Measurements from ENCODE around the gene GLRX3.
A peak's percentile ranks its signal among the peaks of the same experiment; 100 is the strongest.
"Not testable (repeated sequence)": the region's sequence is repeated elsewhere in the genome, so short reads cannot be mapped to it uniquely, and the experiment has no call there.

GLRX3 gene

GRCh38 chr10:130136226-130137089, at the start of gene GLRX3:
GLRX3 (plus strand) TSS chr10:130136391; CDS start chr10:130136421, 30 bp downstream.
- DNase-seq (ENCODE audit: low read depth, low spot score) = peak; percentile 73

GRCh38 chr10:130090565-130090964, 45.6 kb upstream of the GLRX3 start:
- not testable (repeated sequence) for DNase-seq (ENCODE audit: low read depth, low spot score)

DNA sequence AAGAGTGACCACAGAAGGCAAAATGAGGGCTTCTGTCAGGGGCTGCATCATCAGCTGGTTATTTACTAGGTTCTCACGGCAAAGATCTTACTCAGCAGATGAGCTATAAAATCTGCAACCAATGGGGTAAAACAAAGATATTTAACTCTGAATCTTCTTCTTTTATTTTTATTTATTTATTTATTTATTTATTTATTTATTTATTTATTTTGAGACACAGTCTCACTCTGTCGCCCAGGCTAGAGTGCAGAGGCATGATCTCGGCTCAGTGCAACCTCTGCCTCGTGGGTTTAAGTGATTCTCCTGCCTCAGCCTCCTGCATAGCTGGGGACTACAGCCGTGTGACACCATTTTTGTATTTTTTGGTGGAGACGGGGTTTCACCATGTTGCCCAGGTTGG, 36.8 kb upstream of the GLRX3 start:
- DNase-seq (ENCODE audit: low read depth, low spot score) = no peak

DNA sequence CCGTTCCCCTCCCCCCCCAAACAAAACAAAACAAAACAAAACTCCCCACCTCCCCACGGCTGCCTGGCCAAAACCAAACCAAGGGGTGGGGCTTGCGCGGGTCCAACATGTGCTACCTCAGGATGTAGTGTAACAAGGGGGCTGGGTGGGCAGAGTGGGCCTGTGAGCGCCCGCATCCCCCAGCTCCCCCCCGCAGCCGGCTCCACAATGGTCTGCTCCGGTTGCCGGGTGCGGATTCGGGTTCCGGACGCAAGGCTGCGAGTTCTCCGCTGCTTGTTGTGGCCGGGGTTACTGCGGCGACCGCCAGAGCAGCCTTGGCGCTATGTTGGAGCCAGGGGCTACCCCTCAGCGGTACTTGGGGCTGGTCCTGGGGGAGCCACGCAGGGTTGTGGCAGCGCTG, 30.5 kb upstream of the GLRX3 start:
- no peak for DNase-seq (ENCODE audit: low read depth, low spot score)

- DNase-seq (ENCODE audit: low read depth, low spot score) = not testable (repeated sequence)
Observed at GRCh38 chr10:130108146-130108545, 28.0 kb upstream of the GLRX3 start.

GRCh38 chr10:130108934-130109604, 27.1 kb upstream of the GLRX3 start:
- no peak for DNase-seq (ENCODE audit: low read depth, low spot score)

- DNase-seq (ENCODE audit: low read depth, low spot score) = peak; percentile 47
Observed at GRCh38 chr10:130109796-130110245, 26.4 kb upstream of the GLRX3 start.

DNA sequence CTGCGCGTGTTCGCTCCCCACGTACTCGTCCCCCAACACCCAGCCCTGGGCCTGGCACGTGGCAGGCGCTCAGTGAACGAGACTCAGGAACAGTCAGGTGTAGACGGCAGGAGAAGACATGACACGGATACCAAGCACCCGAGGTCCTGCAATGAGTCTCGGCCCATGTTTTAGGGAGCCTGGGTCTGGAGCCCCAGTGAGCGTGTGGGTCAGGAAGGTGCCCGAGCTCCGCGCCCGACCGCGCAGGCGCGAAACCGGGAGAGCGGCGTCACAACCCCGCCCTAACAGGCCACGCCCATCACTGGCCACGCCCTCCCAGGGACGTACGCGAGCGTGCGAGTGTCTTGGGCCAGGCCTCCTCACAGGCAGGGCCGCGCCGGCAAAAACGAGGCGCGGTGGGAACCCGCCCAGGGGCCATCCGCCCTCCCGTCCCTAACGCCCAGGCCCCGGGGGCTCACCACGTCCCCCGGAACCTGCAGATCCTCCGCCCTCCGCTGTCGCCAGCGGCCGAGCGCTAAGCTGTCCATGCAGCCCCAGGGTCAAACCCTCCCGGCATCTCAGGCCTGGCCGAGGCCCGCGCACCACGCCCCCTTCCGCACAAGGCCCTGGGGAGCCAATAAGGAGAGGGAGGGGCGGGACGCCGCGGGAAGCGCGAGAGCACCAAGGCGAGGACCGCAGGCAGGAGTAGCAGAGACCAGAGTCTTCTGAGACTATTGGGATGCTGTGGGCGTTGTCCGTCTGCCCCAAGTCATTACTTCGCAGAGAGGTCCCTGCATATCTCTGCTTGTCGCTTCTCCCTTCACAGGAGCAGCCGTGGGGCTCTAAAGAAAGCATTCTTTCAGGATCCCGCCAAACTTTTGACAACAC, 25.7 kb upstream of the GLRX3 start, which contains the start of gene C10orf143:
Gene C10orf143, minus strand, starts transcription at position 585 of the 867 bp plus-strand sequence. Its CDS starts 58 bp downstream, at position 527.
- DNase-seq (ENCODE audit: low read depth, low spot score) = peak; percentile 97

DNA sequence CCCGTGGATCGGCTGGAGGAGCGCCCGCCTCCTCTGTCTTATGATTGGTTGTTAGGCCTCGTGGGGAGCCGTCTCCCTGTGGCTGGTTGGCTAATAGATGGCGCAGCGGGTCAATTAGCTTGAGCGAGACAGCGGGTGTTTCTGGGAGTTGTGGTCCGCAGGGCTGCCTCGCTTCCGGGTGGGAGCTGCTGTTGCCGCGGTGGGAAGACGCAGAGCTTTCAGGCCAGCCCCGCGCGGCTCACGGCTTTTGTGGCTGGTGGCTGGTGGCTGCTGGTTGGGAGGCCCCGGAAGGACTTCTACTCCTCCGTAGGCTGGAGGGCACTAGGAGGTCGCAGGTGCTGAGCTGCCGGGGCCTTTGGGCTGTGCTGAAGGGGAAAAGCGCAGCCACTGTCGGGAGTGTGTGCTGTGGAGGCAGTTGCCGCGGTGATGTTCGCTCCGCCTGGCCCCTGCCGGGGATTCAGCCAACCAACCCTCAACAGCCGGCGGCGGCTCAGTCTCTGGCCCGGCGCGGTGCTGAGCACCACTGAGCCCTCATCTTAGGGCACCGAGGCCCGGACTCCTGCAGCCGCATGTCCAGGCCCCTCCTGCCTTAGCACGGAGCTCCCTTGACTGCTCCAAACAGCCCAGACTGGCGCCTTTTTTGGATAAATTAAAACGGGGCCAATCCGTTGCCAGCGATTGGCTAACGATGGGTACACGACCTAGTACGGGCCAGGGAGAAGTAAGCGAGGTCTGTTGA, 24.9 kb upstream of the GLRX3 start:
- DNase-seq (ENCODE audit: low read depth, low spot score) = peak; percentile 95

GRCh38 chr10:130111852-130112180, 24.4 kb upstream of the GLRX3 start:
- DNase-seq (ENCODE audit: low read depth, low spot score) = no peak

DNA sequence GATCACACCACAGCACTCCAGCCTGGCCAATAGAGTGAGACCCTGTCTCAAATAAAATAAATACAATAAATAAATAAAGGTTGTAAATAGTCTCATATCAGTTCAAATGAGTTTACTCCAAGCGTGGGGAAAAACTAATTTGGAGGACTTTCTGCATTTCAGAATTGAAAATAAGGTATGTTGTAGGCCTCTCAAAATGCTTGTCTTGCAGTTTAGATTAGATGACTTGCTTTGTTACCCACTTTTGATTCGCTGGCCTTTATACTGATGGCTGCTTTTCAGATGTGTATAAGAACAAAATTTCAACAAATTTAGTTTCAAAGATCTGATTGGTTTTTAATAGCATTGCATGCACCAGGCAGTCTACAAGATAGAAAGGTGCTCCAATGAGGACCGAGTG, 23.4 kb upstream of the GLRX3 start:
- no peak for DNase-seq (ENCODE audit: low read depth, low spot score)

GRCh38 chr10:130116942-130117341, 19.2 kb upstream of the GLRX3 start:
- DNase-seq (ENCODE audit: low read depth, low spot score) = not testable (repeated sequence)

- DNase-seq (ENCODE audit: low read depth, low spot score) = not testable (repeated sequence)
Observed at GRCh38 chr10:130117535-130117934, 18.7 kb upstream of the GLRX3 start.

DNA sequence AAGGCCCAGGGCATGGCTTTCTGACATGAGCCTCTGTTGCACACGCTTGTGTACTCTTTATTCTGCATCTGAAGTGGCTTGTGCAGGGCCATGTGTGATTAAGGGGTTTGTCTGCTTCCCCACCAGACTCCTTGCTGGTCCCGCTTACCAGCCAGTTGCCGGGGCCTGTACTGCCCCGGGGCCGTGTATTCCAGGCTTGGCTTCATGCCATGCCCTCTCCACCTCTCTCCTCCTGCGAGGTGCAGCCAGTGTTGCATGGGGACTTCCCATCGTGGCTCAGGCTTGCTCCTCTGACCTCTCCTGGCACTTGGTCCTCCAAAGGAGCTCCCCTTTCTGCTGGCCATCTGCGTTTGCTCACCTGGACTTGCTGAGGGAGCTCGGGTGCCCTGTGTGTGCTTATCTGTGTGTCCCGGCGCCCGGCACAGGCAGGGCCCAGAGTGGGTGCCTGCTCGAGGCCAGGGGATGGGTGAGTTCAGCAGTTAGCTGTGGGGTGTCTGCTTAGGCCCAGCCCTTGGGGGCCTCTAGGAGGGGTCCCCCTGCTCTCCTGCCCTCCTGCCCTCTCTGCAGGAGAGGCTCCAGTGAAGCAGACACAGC, 14.6 kb upstream of the GLRX3 start:
- no peak for DNase-seq (ENCODE audit: low read depth, low spot score)

DNA sequence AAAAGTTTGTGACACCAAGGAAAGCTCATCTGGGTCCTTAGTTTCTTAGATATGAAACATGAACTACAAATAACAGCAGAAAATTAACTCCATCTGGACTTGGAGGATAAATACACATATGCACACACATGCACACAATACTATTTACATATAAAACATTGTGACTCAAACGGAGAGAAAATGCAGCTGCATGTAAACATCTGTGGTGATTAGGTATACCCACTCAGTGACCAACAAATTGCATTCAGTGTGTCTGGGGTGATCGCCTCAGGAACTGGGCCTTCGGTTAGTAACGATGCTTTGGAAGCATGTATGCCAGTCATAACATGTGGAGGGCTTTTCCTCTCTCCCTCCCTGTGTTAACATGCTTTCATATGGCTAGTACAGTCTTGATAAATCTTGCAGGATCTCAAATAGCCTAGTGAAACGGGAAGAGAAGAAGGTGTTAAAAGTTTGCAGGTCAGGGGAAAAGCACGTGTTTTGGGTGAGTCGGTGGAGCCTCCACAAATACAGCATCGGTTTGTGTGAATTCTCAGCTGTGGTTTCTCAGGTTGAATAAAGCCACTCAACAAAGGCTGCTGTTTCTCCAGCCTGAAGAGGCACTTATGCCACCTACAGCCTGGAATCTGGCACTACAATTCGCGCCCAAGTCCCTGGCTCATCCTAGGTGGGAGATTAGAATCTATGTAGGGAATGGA, 8.7 kb upstream of the GLRX3 start:
- no peak for DNase-seq (ENCODE audit: low read depth, low spot score)

DNA sequence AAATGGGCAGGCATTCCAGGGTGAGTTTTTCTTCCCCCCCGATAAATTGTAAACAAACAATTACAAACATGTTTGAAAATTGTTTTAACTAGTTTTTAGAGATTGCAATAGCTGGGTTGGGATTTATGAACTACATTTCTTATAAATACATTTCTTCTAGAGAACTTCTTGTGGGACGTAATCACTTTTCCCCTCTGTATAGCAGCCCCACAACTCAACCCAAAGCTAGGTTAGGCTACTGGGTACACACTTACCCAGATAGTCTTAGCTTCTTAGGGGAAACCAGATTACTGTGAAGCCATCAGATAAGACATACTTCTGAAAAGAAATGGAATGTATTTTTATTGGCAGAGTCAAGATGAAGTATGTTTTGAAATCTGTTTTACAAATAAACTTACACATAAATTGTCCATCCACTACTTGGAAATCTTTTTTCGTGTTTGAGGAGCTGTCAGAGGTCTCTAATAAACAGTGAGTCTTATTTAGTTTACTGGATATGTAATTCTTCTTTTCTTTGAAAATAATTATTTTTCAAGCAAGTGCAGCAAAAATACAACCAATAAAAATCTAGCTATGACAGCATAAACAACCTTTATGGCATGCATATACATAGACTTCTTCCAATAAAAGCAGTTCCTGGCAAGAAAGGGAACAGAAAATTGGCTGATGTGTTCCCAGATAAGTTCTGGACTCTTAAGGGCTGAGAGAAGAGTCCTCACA, 8.0 kb upstream of the GLRX3 start:
- no peak for DNase-seq (ENCODE audit: low read depth, low spot score)

DNA sequence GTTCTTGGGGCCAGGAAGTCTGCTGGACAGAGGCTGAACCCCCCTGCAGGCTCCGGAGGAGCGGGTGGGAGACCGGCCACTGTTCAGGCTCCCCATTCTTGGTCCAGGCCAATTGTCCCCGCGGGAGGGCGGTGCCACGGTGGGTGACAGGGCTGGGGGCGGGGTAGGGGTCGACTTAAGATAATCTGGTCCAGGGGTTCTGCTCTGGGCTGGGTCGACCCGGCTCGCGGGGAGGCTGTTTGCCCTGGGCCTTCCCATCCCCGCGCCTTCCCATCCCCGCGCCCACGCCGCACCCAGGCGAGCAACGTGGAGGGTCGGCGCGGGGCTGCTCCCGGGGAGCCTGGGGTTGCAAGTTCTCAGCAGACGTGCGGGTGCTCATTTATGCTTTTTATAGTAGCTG, 7.3 kb upstream of the GLRX3 start:
- no peak for DNase-seq (ENCODE audit: low read depth, low spot score)

- no peak for DNase-seq (ENCODE audit: low read depth, low spot score)
Observed at GRCh38 chr10:130135676-130136225, 440 bp upstream of the GLRX3 start.

- no peak for DNase-seq (ENCODE audit: low read depth, low spot score)
Observed at GRCh38 chr10:130137090-130137448, 878 bp downstream of the GLRX3 start.
